NCI-H2196 treated with DMSO at 0.1 percent for 48 hours (cell line): ENCODE data around the gene KRTAP5-4.
"Not testable (repeated sequence)": the region's sequence is repeated elsewhere in the genome, so short reads cannot be mapped to it uniquely, and the experiment has no call there.

ENCODE experiments used
- DNase-seq: peaks from one replicate; lab custom pipeline; 2025; ENCODE audit not compliant: unreplicated experiment; lab: John Stamatoyannopoulos, UW

KRTAP5-4 gene

GRCh38 chr11:1601663-1602062 lies 20.3 kb downstream of the KRTAP5-4 start:
- not testable (repeated sequence) for DNase-seq

GRCh38 chr11:1600626-1601025 lies 21.3 kb downstream of the KRTAP5-4 start:
- no peak for DNase-seq

- no peak for DNase-seq
Observed at GRCh38 chr11:1598816-1599215, 23.1 kb downstream of the KRTAP5-4 start.

GRCh38 chr11:1598406-1598805 lies 23.5 kb downstream of the KRTAP5-4 start:
- not testable (repeated sequence) for DNase-seq

GRCh38 chr11:1597994-1598380 lies 24.0 kb downstream of the KRTAP5-4 start, which contains the start of gene KRTAP5-2:
KRTAP5-2 (minus strand) TSS chr11:1598294; CDS start chr11:1598250, 44 bp downstream.
- no peak for DNase-seq

- DNase-seq = no peak
Observed at GRCh38 chr11:1597331-1597993, 24.5 kb downstream of the KRTAP5-4 start.

- DNase-seq = not testable (repeated sequence)
Observed at GRCh38 chr11:1596576-1597121, 25.3 kb downstream of the KRTAP5-4 start.

- not testable (repeated sequence) for DNase-seq
Observed at GRCh38 chr11:1595994-1596575, 25.9 kb downstream of the KRTAP5-4 start.

- no peak for DNase-seq
Observed at GRCh38 chr11:1592628-1593027, 29.3 kb downstream of the KRTAP5-4 start.

- DNase-seq = no peak
Observed at GRCh38 chr11:1589996-1590395, 31.9 kb downstream of the KRTAP5-4 start.

GRCh38 chr11:1589191-1589963 lies 32.6 kb downstream of the KRTAP5-4 start:
- not testable (repeated sequence) for DNase-seq

- no peak for DNase-seq
Observed at GRCh38 chr11:1586699-1587098, 35.2 kb downstream of the KRTAP5-4 start.

- not testable (repeated sequence) for DNase-seq
Observed at GRCh38 chr11:1584661-1585370, 37.1 kb downstream of the KRTAP5-4 start, which contains the start of gene KRTAP5-1. KRTAP5-1 (minus strand) TSS chr11:1585283; CDS start chr11:1585249, 34 bp downstream.

- not testable (repeated sequence) for DNase-seq
Observed at GRCh38 chr11:1582909-1583308, 39.0 kb downstream of the KRTAP5-4 start.

GRCh38 chr11:1581976-1582375 lies 40.0 kb downstream of the KRTAP5-4 start:
- DNase-seq = no peak

GRCh38 chr11:1576825-1577224 lies 45.1 kb downstream of the KRTAP5-4 start:
- DNase-seq = no peak

- not testable (repeated sequence) for DNase-seq
Observed at GRCh38 chr11:1575756-1576155, 46.2 kb downstream of the KRTAP5-4 start.

GRCh38 chr11:1574933-1575242 lies 47.0 kb downstream of the KRTAP5-4 start:
- DNase-seq = no peak

- peak; percentile 12 for DNase-seq
Observed at GRCh38 chr11:1574238-1574932, 47.6 kb downstream of the KRTAP5-4 start.

- peak; percentile 90 for DNase-seq
Observed at GRCh38 chr11:1573903-1574237, 48.1 kb downstream of the KRTAP5-4 start.
